ENCODE data around the gene SVEP1.
"Not testable (repeated sequence)": the region's sequence is repeated elsewhere in the genome, so short reads cannot be mapped to it uniquely, and the experiment has no call there.

The SVEP1 gene

GRCh38 chr9:110579034-110579861, at the start of gene SVEP1:
Gene SVEP1, minus strand, starts transcription at chr9:110579741. Its CDS starts 198 bp downstream, at chr9:110579543.
- H3K27me3 ChIP-seq = no peaks in the 10 kb centered on the region
- no peaks in the 10 kb centered on the region for H3K36me3 ChIP-seq
- H3K27ac ChIP-seq = no peak within 1 kb of the TSS
- no peaks in the 10 kb centered on the region for H3K4me1 ChIP-seq
- no peak for TF ChIP-seq Cebpa-rat (IDR thresholded peaks at IDR 0.05)
- no peaks in the 10 kb centered on the region for H4K20me1 ChIP-seq
- H3K4me2 ChIP-seq = no peak within 1 kb of the TSS
- H3K4me3 ChIP-seq = no peak within 1 kb of the TSS
- peaks cover 20% of the 10 kb centered on the region for H3K9me3 ChIP-seq
- H3K9ac ChIP-seq = no peak within 1 kb of the TSS

DNA sequence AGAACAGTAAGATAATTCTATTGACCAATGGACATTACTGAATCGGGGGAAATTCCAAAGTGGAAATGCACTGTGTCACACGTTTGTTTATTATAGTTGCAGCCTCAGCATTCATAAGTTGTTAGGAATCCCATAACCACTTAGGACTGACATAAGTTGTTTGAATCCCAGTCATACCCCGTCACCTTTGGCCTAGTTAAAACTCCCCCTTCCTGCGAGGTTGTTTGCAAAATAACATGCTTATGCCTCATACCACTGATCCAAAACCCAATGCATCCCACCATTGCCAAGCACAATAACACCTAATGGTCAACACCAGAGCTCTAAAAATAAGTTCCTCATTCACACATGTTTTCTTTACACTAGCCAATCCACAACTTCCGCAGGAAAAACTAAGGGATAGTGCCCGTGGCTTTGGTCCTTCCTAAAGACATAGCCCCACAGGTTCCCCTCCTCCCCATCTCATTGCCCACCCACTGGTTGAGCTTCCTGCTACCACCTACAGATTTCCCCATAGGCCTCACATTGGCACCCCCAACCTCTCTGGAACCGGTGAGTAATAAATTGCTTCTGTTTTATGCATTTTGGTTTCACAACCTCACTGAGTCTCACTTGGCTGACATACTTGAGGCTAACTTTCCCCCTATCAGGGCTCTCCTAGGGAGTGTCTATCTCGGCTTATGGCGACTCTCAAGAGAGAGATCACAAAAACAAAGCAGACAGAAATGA, 46.7 kb upstream of the SVEP1 start:
- Histone ChIP-seq H3K27me3 (no peaks in the 10 kb centered on the region), H3K4me1 (no peaks in the 10 kb centered on the region), H4K20me1 (no peaks in the 10 kb centered on the region), H3K9me3 (no peaks in the 10 kb centered on the region), H3K4me2 (no peak overlapping the region), H3K36me3 (no peaks in the 10 kb centered on the region), H3K9ac (no peak overlapping the region), H3K4me3 (no peak overlapping the region), H3K27ac (no peak overlapping the region)
- TF ChIP-seq Cebpa-rat (IDR thresholded peaks at IDR 0.05) = no peak

- Histone ChIP-seq H3K9ac (no peak overlapping the region), H4K20me1 (no peaks in the 10 kb centered on the region), H3K27me3 (no peaks in the 10 kb centered on the region), H3K4me1 (no peaks in the 10 kb centered on the region), H3K4me3 (no peak overlapping the region), H3K4me2 (no peak overlapping the region), H3K9me3 (no peaks in the 10 kb centered on the region), H3K27ac (no peak overlapping the region), H3K36me3 (no peaks in the 10 kb centered on the region)
- TF ChIP-seq Cebpa-rat (IDR thresholded peaks at IDR 0.05) = no peak
Observed at GRCh38 chr9:110623462-110624025, 44.0 kb upstream of the SVEP1 start.

DNA sequence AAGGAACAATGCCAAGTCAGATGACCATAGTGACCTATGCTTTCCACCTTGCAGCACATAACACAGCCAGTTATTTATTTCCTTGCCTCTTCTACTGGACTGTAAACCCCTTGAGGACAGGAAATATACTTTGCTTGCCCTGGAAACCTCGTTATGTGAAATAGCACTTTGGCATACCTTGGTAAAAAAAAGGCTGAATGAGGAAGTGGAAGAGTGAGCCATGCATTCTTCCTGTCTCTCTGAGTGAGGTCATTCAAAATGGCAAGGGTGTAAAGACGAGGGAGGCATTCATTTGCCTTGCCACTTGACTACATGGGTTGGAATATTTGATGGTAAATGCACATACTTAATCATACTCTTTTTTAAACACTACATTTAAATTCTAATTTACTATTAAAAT, 42.8 kb upstream of the SVEP1 start:
- Histone ChIP-seq H3K27me3 (no peaks in the 10 kb centered on the region), H3K36me3 (no peaks in the 10 kb centered on the region), H4K20me1 (no peaks in the 10 kb centered on the region), H3K9ac (no peak overlapping the region), H3K4me3 (no peak overlapping the region), H3K27ac (no peak overlapping the region), H3K4me1 (no peaks in the 10 kb centered on the region), H3K9me3 (no peaks in the 10 kb centered on the region), H3K4me2 (no peak overlapping the region)
- no peak for TF ChIP-seq Cebpa-rat (IDR thresholded peaks at IDR 0.05)

GRCh38 chr9:110620726-110621125, 41.2 kb upstream of the SVEP1 start:
- Histone ChIP-seq H3K9me3 (no peaks in the 10 kb centered on the region), H3K4me1 (no peaks in the 10 kb centered on the region), H3K27me3 (no peaks in the 10 kb centered on the region), H3K36me3 (no peaks in the 10 kb centered on the region), H4K20me1 (no peaks in the 10 kb centered on the region), H3K4me3 (no peak overlapping the region), H3K9ac (no peak overlapping the region), H3K27ac (no peak overlapping the region), H3K4me2 (no peak overlapping the region)
- TF ChIP-seq Cebpa-rat (IDR thresholded peaks at IDR 0.05) = no peak

GRCh38 chr9:110619831-110620230, 40.3 kb upstream of the SVEP1 start:
- H3K36me3 ChIP-seq = no peaks in the 10 kb centered on the region
- H3K4me3 ChIP-seq = no peak overlapping the region
- H3K9me3 ChIP-seq = no peaks in the 10 kb centered on the region
- no peaks in the 10 kb centered on the region for H4K20me1 ChIP-seq
- H3K4me1 ChIP-seq = no peaks in the 10 kb centered on the region
- H3K4me2 ChIP-seq = no peak overlapping the region
- H3K27ac ChIP-seq = no peak overlapping the region
- no peak for TF ChIP-seq Cebpa-rat (IDR thresholded peaks at IDR 0.05)
- H3K27me3 ChIP-seq = no peaks in the 10 kb centered on the region
- no peak overlapping the region for H3K9ac ChIP-seq

DNA sequence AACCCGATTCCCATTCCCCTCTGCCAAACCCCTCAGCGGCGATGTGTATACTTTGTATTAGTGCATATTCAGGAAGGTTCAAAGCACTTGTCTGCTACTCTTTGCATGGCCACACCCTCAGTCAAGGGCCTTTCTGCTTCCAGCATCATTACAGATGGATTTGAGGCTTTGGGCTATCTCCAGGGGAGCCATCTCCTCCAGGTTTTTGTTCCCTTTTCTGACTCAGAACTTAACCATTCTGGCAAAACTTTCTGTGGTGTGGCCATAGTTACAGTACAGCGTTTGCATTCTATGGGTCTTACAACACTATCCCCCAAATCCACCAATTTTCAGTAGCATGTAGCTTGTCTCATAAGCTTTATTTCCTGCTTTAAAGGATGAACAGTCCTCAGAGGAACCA, 36.0 kb upstream of the SVEP1 start:
- Histone ChIP-seq H3K4me2 (no peak overlapping the region), H3K4me3 (no peak overlapping the region), H3K9ac (no peak overlapping the region), H3K4me1 (no peaks in the 10 kb centered on the region), H3K27ac (no peak overlapping the region), H3K36me3 (no peaks in the 10 kb centered on the region), H4K20me1 (no peaks in the 10 kb centered on the region), H3K27me3 (no peaks in the 10 kb centered on the region), H3K9me3 (no peaks in the 10 kb centered on the region)
- no peak for TF ChIP-seq Cebpa-rat (IDR thresholded peaks at IDR 0.05)

GRCh38 chr9:110614576-110614975, 35.0 kb upstream of the SVEP1 start:
- not testable (repeated sequence) for H3K27me3 ChIP-seq, H4K20me1 ChIP-seq, H3K4me3 ChIP-seq

DNA sequence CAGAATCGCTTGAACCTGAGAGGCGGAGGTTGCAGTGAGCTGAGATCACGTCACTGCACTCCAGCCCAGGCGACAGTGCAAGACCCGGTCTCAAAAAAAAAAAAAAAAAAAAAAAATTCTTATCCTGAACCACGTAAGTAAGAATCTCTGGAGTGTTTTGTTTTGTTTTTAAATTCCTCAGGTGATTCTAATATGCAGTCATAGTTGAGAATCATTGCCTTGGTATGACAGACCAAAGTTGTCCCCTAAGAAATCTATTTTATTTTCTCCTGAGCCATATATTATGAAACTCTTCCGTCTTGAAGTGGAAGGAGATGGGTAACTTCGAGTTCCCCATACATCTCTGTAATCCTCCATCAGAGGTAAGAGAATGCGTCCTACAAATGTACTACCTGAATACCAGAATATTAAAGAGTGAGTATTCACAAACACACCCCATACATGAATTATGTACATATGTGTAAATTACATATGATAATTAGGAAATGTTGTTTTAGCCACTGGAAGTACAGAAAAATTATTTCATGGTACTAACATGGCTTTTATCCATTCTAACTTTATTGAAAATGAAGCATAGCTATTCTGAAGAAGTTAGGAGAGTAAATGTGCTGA, 26.7 kb upstream of the SVEP1 start:
- peaks cover 6% of the 10 kb centered on the region; the same call in 1 of the 2 replicates for H3K4me1 ChIP-seq
- 0 out of 2 replicates have a peak, but pooled peaks cover 5% of the 10 kb centered on the region for H3K9me3 ChIP-seq
- H3K36me3 ChIP-seq = no peaks in the 10 kb centered on the region
- no peak overlapping the region for H3K9ac ChIP-seq
- no peaks in the 10 kb centered on the region for H4K20me1 ChIP-seq
- no peak overlapping the region for H3K4me2 ChIP-seq
- no peak overlapping the region for H3K27ac ChIP-seq
- TF ChIP-seq Cebpa-rat (IDR thresholded peaks at IDR 0.05) = no peak
- no peaks in the 10 kb centered on the region for H3K27me3 ChIP-seq
- H3K4me3 ChIP-seq = no peak overlapping the region

More at GRCh38 chr9:110614576-110614975, 35.0 kb upstream of the SVEP1 start:
- not testable (repeated sequence) for H3K9ac ChIP-seq, H3K4me1 ChIP-seq, H3K4me2 ChIP-seq, H3K27ac ChIP-seq, H3K9me3 ChIP-seq, H3K36me3 ChIP-seq
